Karpas-422 (cell line): ENCODE measurements around the gene EIF4A3. TPM values are rescaled to one million over a fixed set of nuclear protein-coding genes. Genes with fewer than 3 reads are reported as not detected.

Source experiments
- DNase-seq: peaks from one replicate; pipeline ENCODE4 v3.0.0-alpha.2; 2015
- H2AFZ ChIP-seq: fragments of 200-600 bp; sonication (generic); 2 replicates; pipeline ENCODE4 v1.6.1; 2014; ENCODE audit warnings: antibody characterized with exemption, low read length, mixed read lengths
- H3K27ac ChIP-seq: fragments of 200-600 bp; sonication (generic); 2 replicates; pipeline ENCODE4 v1.5.1; 2014; ENCODE audit warnings: mild to moderate bottlenecking, low read length, moderate library complexity
- H3K27me3 ChIP-seq: fragments of 200-600 bp; sonication (generic); 2 replicates; pipeline ENCODE4 v1.6.1; 2014; ENCODE audit warnings: low read length, mixed read lengths
- H3K36me3 ChIP-seq: fragments of 200-600 bp; sonication (generic); 2 replicates; pipeline ENCODE4 v1.6.1; 2014; ENCODE audit warnings: low read length, mixed read lengths; ENCODE audit not compliant: insufficient read depth
- H3K4me1 ChIP-seq: fragments of 200-600 bp; sonication (generic); 2 replicates; pipeline ENCODE4 v1.6.1; 2014; ENCODE audit warnings: mild to moderate bottlenecking, low read length, mixed read lengths
- H3K4me2 ChIP-seq: fragments of 200-600 bp; sonication (generic); 2 replicates; pipeline ENCODE4 v1.6.1; 2014; ENCODE audit warnings: low read length, low read depth, mild to moderate bottlenecking; ENCODE audit not compliant: poor library complexity, severe bottlenecking
- H3K4me3 ChIP-seq: fragments of 200-600 bp; sonication (generic); 2 replicates; pipeline ENCODE4 v1.5.1; 2014; ENCODE audit warnings: mild to moderate bottlenecking, antibody characterized with exemption, low read length, mixed read lengths
- H3K79me2 ChIP-seq: fragments of 200-600 bp; sonication (generic); 2 replicates; pipeline ENCODE4 v1.6.1; 2014; ENCODE audit warnings: mild to moderate bottlenecking, low read length, mixed read lengths
- H3K9ac ChIP-seq: fragments of 200-600 bp; sonication (generic); 2 replicates; pipeline ENCODE4 v1.6.0; 2014; ENCODE audit warnings: low read length
- H3K9me2 ChIP-seq: fragments of 200-600 bp; sonication (generic), shearing (Covaris generic); replicated peaks from 2 replicates; pipeline ENCODE4 v1.6.0; 2014; ENCODE audit warnings: mild to moderate bottlenecking, low read length, moderate library complexity; ENCODE audit not compliant: insufficient read depth
- H3K9me3 ChIP-seq: fragments of 300-700, 200-600 bp; sonication (generic); 2 replicates; pipeline ENCODE4 v1.6.1; 2014; ENCODE audit warnings: low read length, mixed read lengths
- H4K20me1 ChIP-seq: fragments of 200-600 bp; sonication (generic); 2 replicates; pipeline ENCODE4 v1.6.1; 2014; ENCODE audit warnings: mild to moderate bottlenecking, antibody characterized with exemption, low read length, low read depth; ENCODE audit not compliant: insufficient read depth
- total RNA-seq: library from RNA; depleted of rRNA; stranded (reverse); fragments of >200 nt; shearing (Covaris generic); gene quantifications from 2 replicates; pipeline ENCODE4 v1.2.3, GENCODE V29; 2014; ENCODE audit warnings: low replicate concordance

The EIF4A3 gene
- total RNA-seq, 1 experiment from 2014 or later: 90.7 TPM

GRCh38 chr17:80153004-80153403, 6.1 kb upstream of the EIF4A3 start:
- Histone ChIP-seq H3K4me1 (peaks cover 12% of the 10 kb centered on the region), H2AFZ (no peak overlapping the region), H3K27me3 (no peaks in the 10 kb centered on the region; the same call in 1 of the 2 replicates), H3K9me2 (no peaks in the 10 kb centered on the region), H3K79me2 (0 out of 2 replicates have a peak, but pooled peaks cover 2% of the 10 kb centered on the region), H3K36me3 (no peaks in the 10 kb centered on the region), H4K20me1 (no peaks in the 10 kb centered on the region), H3K27ac (no peak overlapping the region), H3K9me3 (0 out of 2 replicates have a peak, but pooled peaks cover 5% of the 10 kb centered on the region), H3K4me3 (no peak overlapping the region), H3K9ac (peak overlapping the region; percentile 35; the same call in 1 of the 2 replicates), H3K4me2 (no peak overlapping the region)
- DNase-seq: no peak

DNA sequence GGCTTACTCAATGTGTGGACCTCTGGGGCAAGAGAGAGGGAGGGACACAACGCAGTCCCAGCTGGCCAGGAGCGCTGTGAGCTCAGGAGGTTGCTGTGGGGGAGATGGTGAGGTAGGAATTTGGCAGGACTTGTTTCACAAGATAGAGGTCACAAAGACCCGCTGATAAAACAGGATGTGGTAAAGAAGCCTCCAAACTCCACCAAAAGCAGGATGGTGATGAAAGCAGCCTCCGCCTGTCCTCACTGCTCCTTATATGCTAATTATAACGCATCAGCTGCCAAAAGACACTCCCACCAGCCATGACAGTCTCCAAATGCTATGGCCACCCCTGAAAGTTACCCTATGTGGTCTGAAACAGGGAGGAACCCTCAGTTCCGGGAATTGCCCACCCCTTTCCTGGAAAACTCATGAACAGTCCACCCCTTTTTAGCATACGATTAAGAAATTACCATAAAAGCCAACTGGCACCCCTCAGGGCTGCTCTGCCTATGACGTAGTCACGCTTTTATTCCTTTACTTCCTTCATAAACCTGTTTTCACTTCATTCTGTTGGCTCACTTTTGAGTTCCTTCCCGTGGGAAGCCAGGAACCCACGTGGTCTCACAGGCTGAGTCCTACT, 5.3 kb upstream of the EIF4A3 start:
- no peak overlapping the region for H3K4me3 ChIP-seq
- no peak overlapping the region for H3K27ac ChIP-seq
- H3K4me2 ChIP-seq: no peak overlapping the region
- 0 out of 2 replicates have a peak, but pooled peaks cover 5% of the 10 kb centered on the region for H3K9me3 ChIP-seq
- H3K4me1 ChIP-seq: peaks cover 15% of the 10 kb centered on the region
- H3K79me2 ChIP-seq: 0 out of 2 replicates have a peak, but pooled peaks cover 5% of the 10 kb centered on the region
- no peaks in the 10 kb centered on the region; the same call in 1 of the 2 replicates for H3K27me3 ChIP-seq
- DNase-seq: no peak
- no peaks in the 10 kb centered on the region for H3K36me3 ChIP-seq
- H3K9ac ChIP-seq: peak overlapping the region; percentile 35; the same call in 1 of the 2 replicates
- no peaks in the 10 kb centered on the region for H3K9me2 ChIP-seq
- H2AFZ ChIP-seq: no peak overlapping the region
- no peaks in the 10 kb centered on the region for H4K20me1 ChIP-seq

DNA sequence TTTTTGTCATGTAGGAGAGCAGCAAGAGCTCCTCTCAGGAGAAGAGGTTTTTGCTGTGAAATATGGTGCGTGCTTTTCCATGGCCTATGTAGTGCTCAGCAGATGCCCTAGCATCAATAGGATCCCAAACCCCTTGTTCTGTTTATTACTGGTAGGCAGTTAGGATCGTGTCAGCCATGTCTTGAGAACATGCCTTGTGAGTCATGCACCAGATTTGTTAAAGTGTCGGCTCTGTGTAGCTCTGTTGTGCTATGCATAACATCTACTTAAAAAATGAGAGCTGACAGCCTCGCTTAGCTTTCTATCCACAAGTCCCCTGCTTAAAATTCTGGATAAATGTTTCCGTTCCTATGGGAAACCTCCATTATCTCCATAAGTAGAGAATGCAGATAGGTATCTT, 4.4 kb upstream of the EIF4A3 start:
- peaks cover 3% of the 10 kb centered on the region; the same call in 1 of the 2 replicates for H4K20me1 ChIP-seq
- H3K9me2 ChIP-seq: no peaks in the 10 kb centered on the region
- H3K36me3 ChIP-seq: no peaks in the 10 kb centered on the region
- no peak overlapping the region for H3K9ac ChIP-seq
- H3K4me3 ChIP-seq: no peak overlapping the region
- no peaks in the 10 kb centered on the region; the same call in 1 of the 2 replicates for H3K27me3 ChIP-seq
- peaks cover 10% of the 10 kb centered on the region for H3K79me2 ChIP-seq
- no peak overlapping the region for H3K4me2 ChIP-seq
- H3K27ac ChIP-seq: no peak overlapping the region
- no peak overlapping the region for H2AFZ ChIP-seq
- H3K4me1 ChIP-seq: peaks cover 15% of the 10 kb centered on the region
- H3K9me3 ChIP-seq: 0 out of 2 replicates have a peak, but pooled peaks cover 5% of the 10 kb centered on the region
- DNase-seq: no peak

- H3K9me3 ChIP-seq: no peaks in the 10 kb centered on the region
- peak; percentile 72 for DNase-seq
- no peak overlapping the region for H2AFZ ChIP-seq
- peak overlapping the region; percentile 94 for H3K4me2 ChIP-seq
- peaks cover 25% of the 10 kb centered on the region for H3K4me1 ChIP-seq
- H3K27me3 ChIP-seq: no peaks in the 10 kb centered on the region
- H3K36me3 ChIP-seq: peaks cover 30% of the 10 kb centered on the region
- H3K79me2 ChIP-seq: peaks cover 48% of the 10 kb centered on the region
- peaks cover 38% of the 10 kb centered on the region for H4K20me1 ChIP-seq
- H3K9ac ChIP-seq: peak overlapping the region; percentile 99
- H3K4me3 ChIP-seq: peak overlapping the region; percentile 98
- H3K27ac ChIP-seq: peak overlapping the region; percentile 21; the same call in 1 of the 2 replicates
- no peaks in the 10 kb centered on the region for H3K9me2 ChIP-seq
Observed at GRCh38 chr17:80146121-80147034, 550 bp downstream of the EIF4A3 start.

DNA sequence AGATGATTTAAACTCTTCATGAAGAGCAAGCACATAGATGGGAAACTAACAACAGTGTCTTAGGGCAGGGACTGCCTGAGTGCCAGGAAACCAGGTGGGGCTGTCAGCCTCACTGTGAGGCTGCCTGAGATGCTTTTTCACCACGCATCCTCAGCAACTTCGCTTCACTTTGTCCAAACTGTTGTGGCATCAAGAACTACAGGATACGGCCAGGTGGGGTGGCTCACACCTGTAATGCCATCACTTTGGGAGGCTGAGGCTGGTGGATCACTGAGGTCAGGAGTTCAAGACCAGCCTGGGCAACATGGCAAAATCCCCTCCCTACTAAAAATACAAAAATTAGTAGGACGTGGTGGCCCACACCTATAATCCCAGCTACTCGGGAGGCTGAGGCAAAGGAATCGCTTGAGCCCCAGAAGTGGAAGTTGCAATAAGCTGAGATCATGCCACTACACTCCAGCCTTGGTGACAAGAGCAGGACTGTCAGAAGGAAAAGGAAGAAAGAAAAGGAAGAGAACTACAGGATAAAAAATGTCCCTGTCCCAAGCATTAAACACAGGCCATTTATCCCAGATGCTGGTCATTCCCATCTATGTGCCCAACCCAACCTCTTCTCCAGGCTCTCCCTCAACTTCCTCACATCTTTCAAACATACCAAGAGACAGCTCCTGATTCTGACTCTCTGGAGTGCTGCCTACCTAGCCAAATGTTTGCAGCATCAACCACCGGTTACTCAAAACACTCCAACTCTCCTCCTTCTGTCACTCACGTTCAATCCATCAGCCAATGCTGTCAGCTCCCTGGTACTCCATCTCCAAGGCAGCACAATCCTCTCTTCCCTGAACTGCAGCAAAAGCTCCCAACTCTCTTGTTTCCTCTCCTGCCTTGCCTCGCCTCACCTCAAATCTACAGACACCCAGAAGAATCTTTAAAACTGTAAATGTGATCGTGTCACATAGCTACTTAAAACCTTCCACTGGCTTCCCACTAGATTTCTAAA, 1.6 kb downstream of the EIF4A3 start:
- Histone ChIP-seq H3K4me3 (peak overlapping the region; percentile 98), H2AFZ (no peak overlapping the region), H3K9me3 (no peaks in the 10 kb centered on the region), H4K20me1 (peaks cover 42% of the 10 kb centered on the region), H3K27ac (no peak overlapping the region), H3K4me2 (peak overlapping the region; percentile 94), H3K79me2 (peaks cover 51% of the 10 kb centered on the region), H3K36me3 (peaks cover 34% of the 10 kb centered on the region), H3K27me3 (no peaks in the 10 kb centered on the region), H3K9ac (peak overlapping the region; percentile 99), H3K9me2 (no peaks in the 10 kb centered on the region), H3K4me1 (peaks cover 25% of the 10 kb centered on the region)
- DNase-seq: no peak

DNA sequence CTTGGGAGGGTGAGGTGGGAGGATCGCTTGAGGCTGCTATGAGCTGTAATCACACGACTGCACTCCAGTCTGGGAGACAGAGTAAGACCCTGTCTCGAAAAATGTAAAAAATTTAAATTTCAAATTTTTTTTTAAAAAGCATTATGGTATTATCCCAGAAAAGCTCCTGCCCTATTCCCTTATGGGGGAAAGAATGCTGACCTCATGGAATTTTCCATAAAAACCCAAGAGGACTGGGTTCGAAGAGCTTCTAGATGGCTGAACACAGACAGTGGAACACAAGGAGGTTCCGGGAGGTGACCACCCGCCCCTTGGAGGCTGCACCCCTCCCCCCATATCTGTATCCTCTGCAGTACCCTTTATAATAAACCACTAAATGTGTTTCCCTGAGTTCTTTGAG, 4.0 kb downstream of the EIF4A3 start:
- Histone ChIP-seq H3K4me3 (no peak overlapping the region), H3K36me3 (peaks cover 53% of the 10 kb centered on the region), H3K27me3 (no peaks in the 10 kb centered on the region), H3K4me2 (no peak overlapping the region), H3K9ac (no peak overlapping the region), H2AFZ (no peak overlapping the region), H3K27ac (no peak overlapping the region), H3K79me2 (peaks cover 48% of the 10 kb centered on the region), H3K4me1 (peaks cover 21% of the 10 kb centered on the region), H3K9me3 (no peaks in the 10 kb centered on the region), H4K20me1 (peaks cover 52% of the 10 kb centered on the region), H3K9me2 (no peaks in the 10 kb centered on the region)
- no peak for DNase-seq

GRCh38 chr17:80141463-80142165, 5.3 kb downstream of the EIF4A3 start:
- H3K4me2 ChIP-seq: no peak overlapping the region
- H3K9me2 ChIP-seq: no peaks in the 10 kb centered on the region
- peaks cover 18% of the 10 kb centered on the region for H3K4me1 ChIP-seq
- H3K9ac ChIP-seq: no peak overlapping the region
- H4K20me1 ChIP-seq: peaks cover 51% of the 10 kb centered on the region
- no peaks in the 10 kb centered on the region for H3K27me3 ChIP-seq
- H3K4me3 ChIP-seq: no peak overlapping the region
- peaks cover 44% of the 10 kb centered on the region for H3K79me2 ChIP-seq
- DNase-seq: no peak
- H3K27ac ChIP-seq: no peak overlapping the region
- peaks cover 66% of the 10 kb centered on the region for H3K36me3 ChIP-seq
- H3K9me3 ChIP-seq: no peaks in the 10 kb centered on the region
- no peak overlapping the region for H2AFZ ChIP-seq
